GM19463 (cell line): Measurements from ENCODE around the gene ST3GAL4.

Experiments used
- ATAC-seq: cut with Tn5 transposase; IDR thresholded peaks from one replicate; pipeline ENCODE4 v1.9.1; 2021; ENCODE audit warnings: mild to moderate bottlenecking, moderate library complexity; ENCODE audit not compliant: unreplicated experiment

ST3GAL4 gene

DNA sequence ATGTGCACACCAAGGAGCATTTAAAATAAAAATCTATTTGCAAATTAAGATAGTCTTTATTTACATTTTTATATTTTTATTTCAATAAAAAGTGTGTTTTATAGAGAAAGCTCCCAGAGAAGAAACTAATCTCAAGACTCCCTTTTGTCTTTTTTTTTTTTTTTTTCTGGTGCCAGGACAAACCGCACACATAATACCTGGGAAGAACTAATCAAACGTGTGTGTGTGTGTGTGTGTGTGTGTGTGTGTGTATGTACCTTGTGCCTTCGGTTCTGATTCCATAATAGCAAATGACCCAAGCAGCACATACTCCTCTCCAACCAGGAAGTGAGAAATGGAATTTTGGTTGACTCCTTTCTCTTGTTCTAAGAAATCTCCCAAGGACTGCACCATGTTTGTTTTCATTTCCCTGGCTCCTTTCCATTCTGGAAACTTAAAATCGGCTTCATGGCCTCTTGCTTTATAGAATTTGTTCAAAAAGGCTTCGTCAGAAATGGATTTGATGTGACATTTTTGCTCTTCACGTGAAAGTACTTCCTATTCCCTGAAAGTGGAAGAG is 65.3 kb downstream of the ST3GAL4 start:
- no peak for ATAC-seq

DNA sequence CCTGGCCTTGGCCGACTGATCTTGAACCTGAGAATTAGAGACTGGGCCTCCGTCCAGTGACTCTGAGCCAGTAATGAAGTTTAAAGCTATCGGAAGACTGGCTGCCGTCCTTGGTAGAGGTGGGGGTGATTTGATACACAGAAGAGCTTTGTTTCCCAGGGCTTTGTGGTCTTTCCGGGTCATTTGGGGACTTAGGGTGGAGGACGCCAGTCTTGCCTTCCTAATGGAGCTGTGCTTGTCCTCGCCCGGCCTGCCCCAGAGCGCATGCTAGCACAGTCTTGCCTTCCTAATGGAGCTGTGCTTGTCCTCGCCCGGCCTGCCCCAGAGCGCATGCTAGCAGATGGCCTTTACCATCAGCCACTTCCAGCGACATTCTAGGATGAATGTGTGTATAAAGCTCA is 65.8 kb downstream of the ST3GAL4 start:
- no peak for ATAC-seq

DNA sequence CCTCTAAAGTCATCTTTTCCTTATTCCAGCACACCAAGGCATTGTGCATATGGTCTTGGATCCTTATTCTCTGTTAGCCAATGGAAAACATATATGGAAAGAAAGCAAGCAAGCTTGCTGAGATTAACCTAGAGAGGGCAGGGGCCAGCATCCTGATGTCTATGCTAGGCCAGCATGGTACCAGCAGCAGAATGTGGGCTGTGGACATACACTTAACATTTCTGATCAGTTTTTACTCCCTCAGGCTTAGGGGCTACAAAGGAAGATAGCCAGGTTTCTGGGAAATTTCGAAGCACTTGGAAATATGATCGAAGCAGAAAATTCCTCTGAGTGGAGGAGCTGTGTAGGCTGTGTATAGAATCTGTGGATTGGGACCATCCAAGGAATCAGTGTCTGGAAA is 67.0 kb downstream of the ST3GAL4 start:
- ATAC-seq = no peak

DNA sequence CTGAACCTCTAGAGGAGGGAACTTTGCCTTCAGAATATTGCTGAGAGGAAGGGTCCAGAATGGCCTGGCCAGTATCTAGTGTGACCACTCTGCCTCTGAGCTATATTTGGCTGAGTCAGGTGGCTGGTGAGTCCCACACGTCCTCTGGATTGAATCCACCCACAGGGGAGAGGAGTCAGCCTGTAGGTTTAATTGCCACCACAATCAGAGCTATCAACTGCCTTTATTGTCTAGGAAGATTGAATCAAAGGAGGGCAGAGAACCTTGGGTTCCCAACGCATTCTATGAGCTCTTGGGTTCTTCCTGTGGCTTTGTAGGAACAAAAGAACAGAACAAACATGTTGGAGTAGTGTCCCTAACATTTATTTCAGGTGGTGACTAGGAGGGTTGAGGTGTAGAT is 67.7 kb downstream of the ST3GAL4 start:
- no peak for ATAC-seq

DNA sequence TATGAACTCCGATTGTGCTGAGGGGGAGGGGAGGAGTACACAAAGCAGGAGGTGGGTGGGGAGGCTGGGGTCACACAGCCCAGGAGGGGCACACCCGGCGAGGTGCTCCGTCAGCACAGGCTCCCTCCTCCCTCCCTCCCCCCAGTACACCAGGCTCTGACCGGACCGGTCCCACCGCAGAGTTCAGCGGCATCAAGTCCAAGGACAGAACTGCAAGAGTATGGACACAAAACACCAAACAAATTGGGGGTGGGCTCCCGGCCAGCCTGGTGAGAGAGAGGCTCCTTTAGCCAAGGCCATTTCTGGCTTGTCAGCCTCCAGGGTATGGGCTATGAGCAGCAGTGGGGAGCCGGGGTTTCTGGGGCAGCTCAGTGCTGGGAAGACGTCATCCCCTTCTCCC is 68.3 kb downstream of the ST3GAL4 start:
- ATAC-seq = no peak

DNA sequence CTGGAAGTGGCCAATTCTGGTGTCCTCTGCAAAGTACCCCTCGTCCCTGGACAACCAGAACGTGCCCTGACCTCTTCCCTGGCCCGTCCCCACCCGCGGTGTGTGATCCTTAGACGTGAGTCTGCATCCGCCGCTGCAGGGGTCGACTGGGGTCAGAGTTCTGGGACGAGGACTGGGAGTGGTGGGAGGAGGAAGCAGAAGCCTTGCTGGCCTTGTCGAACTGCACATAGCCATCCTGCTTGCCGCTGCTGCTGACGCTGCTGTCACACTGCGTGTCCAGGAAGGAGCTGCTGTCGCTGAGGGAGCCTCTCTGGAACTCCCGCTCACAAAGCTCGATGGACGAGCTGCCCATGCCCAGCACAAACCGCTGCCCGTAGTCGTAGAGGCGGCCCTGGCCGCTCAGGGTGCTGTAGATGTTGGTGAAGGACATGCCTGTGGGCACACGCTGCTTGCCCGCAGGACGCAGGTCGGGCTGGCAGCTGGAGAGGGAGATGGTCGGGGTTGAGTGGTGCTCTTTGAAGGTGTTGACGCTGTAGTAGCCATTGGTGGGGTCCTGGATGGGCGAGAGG is 69.1 kb downstream of the ST3GAL4 start:
- no peak for ATAC-seq

DNA sequence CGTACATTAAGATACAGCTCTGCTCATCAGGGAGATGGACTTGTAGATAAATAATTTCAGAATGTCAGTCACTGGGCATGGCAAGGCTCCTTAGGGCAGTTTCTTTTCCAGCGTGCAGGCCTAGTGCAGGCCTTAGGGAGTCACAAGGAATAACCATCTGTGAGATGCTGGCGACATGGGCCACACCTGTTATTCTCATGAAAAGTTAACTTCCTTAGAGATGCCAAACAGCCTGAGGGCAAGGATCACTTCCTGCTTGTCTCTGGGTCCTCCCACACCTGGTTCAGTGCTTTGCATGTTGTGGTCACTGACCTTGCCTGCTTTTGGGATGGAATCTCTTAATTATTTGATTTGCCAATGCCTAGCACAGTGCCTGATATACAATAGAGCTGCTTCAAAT is 70.6 kb downstream of the ST3GAL4 start:
- no peak for ATAC-seq

DNA sequence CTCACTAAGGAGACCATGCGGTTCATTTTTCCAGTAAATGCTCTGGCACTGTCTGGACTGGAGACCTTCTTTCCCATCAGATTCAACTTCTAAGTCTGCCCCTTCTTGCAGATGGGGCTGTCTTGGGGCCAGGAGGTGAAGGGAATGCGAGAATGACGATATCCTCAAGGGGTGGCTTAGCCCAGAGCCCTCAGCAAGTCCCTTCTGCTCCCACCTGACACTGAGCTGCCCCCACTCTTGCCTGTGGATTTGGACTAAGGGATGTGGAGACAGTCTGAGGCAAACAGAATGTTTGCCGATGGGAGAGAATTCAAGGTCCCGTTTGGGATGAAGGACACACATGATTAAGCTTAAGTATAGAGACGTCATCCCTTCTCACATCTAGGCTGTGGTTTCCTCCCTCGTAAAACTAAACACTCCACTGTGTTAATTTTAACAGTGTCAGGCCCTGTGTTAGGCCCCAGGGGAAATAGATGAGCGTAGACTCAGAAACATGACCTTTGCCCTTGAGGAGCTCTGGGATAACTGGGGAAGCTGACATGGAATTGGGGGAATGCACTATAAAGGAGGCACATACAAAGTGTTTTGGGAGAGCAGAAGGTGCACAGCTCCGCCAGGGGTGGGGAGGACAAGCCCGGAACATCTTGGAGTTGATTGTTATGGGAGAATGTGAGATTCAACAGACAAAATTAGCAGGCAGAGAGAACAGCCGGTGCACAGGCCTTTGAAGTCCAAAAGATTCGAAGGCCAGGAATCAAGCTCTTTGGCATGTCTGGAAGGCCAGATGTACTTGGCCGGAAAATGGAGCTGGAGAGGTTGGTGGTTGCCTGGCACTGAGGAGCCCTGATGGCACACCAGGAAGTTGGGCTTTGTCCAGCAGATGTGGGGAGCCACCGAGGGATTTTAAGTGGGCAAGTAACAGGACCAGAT is 71.6 kb downstream of the ST3GAL4 start:
- peak; percentile 78 for ATAC-seq

DNA sequence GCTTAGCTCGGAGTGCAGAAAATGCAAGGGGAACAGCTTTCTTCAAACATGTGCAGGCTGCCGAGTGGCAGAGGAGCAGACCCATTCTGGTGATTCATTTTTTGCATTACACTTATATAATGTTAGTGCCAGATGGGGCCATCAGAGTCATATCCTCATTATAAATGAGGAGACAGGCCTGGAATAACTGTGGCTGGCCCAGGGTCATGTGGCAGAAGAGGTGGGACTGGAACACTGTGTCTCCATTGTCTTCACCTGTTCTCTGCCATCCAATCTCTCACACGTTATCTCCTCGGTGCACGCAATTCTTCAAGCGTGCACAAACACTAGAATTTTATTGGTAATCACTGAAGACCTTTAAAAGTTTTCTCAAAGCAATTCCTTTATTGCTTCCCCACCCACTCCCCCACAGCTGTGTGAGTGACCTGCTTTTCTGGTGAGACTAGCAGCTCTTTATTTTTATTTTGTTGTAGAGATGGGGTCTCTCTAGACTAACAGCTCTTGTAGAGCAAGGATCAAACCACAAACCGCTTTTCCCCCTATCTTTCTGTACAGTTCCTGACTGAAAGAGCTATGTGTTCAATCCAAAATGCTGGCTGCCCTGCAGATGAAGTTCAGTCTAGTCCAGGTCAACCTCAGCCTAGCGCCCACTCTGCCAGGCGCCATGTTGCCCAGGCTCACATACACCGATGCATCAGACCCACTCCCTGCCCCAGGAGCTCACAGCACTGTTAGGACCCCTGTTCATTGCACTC is 75.3 kb downstream of the ST3GAL4 start:
- ATAC-seq = no peak

DNA sequence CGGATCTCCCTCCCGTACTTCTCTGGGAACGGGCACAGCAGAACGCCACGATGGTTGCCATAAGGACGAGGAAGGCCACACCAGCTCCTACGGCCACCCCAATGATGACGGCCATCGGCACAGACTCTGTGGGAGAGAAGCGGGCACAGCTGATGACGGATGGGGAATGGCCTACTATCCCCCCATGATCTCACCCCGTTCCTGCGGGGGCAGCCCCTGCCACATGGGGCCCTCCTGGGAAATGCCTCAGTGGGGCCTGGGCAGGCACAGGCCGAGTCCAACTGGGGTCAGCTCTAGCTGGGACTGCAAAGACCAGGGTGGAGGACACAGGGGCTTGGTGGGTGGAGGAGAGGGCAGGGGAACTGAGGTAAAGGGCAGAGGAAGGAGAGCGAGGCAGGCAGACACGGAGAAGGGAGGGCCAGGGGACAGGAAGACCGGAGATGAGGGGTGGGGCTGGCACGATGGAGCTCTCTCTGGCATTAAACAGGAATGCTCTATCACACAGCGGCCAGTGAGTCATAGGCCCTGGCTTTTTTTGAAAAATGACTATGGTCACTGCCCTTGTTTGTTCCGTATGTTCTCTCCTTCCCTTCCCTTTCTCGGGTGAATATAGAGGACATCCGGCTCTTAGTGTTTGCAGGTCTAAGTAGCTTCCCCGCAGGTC is 76.0 kb downstream of the ST3GAL4 start:
- ATAC-seq = no peak

DNA sequence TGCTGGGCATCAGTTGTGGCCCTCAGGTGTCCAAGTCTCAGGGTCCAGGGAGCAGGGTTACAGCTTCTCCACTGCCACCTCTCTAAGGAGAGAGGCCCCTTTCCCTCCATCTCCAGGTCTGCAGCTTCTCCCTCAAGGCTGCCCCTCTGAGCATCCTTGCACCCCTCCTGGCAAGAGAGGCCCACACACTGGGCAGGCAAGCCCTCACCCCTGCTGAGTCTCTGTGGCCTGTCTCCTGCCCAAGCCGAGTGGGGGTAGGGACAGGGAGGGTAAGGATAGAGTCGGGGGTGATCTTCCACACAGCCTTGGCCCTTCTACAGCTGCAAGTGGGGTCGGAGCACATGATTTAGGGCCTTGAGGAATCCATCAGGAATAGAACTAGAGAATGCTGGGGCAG is 76.6 kb downstream of the ST3GAL4 start:
- no peak for ATAC-seq

DNA sequence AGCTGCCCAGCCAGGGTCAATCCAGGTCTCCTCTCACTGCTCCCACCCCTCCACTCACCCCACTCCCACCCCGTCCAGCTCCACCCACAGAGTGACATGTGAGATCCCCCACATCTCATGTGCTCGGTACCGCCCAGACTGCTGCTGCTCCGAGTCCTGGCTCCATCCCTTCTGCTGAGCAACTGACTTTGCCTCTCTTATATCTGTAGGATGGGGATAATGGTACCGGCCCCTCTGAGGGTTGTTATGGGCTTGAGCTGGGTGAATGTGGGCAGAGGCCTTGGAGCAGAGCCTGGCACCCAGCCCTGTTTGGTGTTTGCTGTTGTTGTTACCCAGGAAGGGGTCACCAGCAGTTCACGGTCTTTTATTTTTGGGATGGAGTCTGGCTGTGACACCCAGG is 77.0 kb downstream of the ST3GAL4 start:
- no peak for ATAC-seq

DNA sequence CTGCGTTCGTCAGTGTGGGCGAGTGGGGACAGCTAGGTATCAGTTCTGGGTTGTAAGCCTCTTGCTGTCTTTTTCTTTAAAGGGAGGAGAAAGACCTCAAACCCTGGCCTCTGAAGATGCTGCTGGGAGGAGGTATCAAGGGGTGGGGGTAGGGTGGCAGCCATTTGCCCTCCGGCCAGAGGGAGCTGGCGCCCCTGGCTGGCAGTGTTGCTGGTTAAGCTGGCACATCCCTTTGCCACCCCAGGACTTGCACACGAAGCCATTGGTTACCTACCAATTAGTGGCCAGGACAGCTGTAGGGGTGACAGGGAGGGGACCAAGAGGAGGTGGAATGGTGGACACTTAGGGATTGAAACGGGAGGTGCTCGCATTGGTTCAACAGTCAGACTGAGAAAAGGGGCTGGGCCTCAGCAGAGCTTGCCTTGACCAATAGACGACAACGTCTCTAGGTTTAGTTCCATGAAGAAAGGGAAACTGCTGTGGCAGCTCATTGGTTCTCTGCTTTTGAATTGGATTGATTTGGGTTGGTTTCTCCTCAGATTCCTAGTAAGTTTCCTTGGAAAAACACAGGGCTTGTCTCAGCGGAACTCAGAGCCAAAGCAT is 77.9 kb downstream of the ST3GAL4 start:
- no peak for ATAC-seq

DNA sequence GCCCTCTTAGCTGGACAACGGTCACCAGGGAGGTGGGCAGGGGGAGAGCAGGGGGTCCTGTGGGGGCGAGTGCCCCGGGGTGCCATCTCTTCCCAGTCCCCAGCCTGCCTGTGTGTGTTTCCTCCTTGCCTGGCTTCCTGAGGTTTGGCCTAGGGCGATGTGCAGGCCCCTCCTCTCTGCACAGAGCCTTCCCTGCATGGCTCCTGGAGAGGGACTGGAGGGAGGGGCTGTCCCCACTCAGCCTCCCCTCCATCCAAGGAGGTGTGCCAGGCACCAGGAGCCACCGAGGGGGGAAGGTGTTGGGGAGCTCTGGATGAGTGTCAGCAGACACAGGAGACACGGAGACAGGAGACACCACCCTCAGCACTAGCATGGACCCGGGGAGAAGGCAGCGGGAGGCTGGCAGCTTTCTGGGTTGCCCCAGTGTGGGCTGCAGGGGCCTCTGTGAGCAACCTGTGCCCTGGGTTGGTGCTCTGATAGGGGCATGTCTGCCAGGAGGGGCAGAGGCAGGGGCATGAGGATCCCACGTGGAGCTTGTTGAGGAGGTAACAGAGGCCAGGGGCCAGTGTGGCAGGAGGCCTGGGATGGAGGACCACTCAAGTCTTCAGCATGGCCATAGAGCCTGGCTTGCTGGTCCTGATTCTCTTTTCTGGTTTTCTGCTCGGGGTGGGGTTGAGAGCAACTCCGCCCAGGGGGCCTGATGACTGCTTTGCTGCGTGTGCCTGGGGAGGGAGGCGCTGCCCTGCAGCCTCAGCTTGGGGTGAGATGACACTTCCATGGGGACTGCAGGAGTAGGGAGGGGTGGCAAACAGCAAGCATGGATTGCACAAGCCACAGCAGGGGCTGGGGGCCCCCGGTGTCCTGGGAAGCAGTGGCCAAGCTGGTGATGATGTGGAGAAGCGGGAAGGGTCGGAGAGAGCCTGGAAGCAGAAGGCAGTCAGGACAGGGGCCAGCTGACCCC is 78.8 kb downstream of the ST3GAL4 start:
- ATAC-seq = no peak

DNA sequence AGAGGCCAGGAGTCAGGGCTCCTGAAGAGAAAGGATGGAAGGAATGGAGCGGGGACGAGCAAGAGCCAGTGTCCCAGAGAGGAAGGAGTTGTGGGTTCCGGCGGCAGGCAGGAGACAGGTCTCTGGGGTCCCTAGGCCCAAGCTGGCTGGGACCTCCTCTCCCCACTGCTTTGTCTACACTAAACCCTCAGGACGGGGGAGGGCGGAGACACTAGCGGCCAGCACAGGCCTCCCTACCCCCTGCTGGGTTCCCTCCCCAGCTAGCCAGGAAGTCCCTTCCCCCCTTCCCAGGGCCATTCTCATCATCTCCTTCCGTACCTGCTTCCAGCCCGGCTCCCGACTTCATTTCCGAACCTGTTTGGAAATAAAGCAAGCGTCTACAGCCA is 79.5 kb downstream of the ST3GAL4 start:
- no peak for ATAC-seq

DNA sequence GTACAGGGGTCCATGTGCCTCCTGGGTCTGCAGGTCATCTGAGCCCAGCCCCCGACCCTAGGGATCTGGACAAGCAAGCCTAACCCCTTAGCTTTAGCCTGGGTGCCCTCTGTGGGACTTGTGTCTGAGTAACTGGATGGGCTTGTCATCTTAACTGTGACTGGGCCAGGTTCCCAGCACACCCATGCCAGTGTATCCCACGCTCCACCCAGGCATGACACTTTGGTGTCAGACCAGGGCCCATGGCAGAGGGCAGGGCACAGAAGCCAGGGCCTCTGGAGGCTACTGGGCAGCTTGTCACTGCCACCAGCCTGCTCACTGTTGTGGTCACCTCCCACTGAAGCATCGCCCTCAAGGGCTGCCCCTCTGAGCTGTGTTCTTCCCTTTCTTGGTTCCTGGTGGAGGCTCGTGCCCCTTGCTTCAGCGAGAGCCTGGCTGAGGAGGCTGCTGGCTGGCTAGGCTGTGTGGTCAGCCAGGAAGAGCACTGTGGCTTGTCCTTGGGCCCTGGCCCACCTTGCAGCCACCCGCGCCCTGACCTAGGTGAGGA is 80.8 kb downstream of the ST3GAL4 start:
- no peak for ATAC-seq

DNA sequence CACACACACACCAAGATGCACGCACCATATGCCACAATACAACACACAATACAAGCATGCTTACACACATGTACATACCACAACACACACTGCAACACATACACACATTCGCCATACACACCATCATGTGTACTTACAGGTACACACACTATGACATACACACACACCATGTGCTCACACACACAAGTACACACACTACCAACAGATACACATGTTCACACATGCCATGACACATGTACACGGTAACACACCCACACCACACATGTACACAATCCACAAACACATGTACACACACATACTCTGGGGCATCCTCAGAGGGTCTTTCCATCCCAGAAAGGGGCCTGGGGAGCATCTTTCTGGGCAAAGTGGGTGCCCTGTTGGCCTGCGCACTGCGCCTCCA is 82.2 kb downstream of the ST3GAL4 start:
- ATAC-seq = no peak

DNA sequence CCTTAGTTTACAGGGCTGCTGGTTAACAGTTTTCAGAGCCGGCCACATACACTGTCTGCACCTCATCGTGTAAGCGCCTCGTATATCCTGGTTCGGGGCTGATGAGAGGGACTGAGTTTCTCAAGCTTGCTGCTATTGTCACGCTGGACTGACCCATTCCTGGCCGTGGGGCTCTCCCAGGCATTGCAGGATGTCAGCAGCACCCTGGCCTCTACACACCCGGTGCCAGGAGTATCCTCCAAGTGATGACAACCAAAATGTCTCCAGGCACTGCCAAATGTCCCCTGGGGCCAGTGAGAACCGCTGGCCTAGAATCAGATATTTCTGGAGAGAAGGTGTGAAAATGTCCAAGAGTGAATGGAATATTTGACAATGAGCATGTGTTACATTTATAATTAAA is 82.8 kb downstream of the ST3GAL4 start:
- no peak for ATAC-seq

DNA sequence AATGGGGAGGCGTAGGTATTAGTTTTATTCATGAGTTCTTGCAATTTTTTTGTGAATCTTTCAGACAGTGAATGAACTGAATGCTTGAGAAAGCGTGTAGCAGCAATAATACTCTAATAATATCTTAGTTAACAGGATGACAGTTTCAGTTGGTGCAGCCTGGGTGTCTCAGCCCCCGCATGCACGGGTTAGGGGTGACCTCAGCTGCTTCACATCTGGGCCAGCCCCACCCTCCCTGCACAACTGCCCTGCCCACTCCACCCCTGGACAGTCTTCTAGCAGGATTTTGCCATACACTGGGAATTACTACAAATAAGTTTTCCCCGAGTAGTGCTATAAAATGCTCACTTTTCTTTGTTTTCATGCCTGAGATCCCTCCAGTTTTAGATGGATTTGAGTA is 83.2 kb downstream of the ST3GAL4 start:
- ATAC-seq = no peak
